ENCODE measurements around the gene PTCD3. TPM values are rescaled to one million over a fixed set of nuclear protein-coding genes. Genes with fewer than 3 reads are reported as not detected.

The PTCD3 gene
- total RNA-seq, 2 experiments from 2014 or later: 195 to 200 TPM

Other genes with a start within 250 kb of the PTCD3 start
- gene ST3GAL5, start 217.2 kb upstream of the PTCD3 start, total RNA-seq: 10 to 100 TPM in 1 of 2 experiments, 1 to 10 TPM in 1; 9.5 to 10.4 TPM
- gene POLR1A, start 349 bp upstream of the PTCD3 start, total RNA-seq: 10 to 100 TPM; 25.3 to 27.1 TPM
- 100 to 1,000 TPM; 164 to 168 TPM for gene IMMT, start 89.2 kb downstream of the PTCD3 start, total RNA-seq
- gene MRPL35, start 93.2 kb downstream of the PTCD3 start, total RNA-seq: 10 to 100 TPM; 63.0 to 65.0 TPM
- under 1 TPM; 0.19 to 0.37 TPM for gene REEP1, start 231.4 kb downstream of the PTCD3 start, total RNA-seq